ENCODE results near the gene ARMS2. TPM values are rescaled to one million over a fixed set of nuclear protein-coding genes. Genes with fewer than 3 reads are reported as not detected.

Gene ARMS2
- total RNA-seq, 1 donor from 2014 or later, result not detected

DNA sequence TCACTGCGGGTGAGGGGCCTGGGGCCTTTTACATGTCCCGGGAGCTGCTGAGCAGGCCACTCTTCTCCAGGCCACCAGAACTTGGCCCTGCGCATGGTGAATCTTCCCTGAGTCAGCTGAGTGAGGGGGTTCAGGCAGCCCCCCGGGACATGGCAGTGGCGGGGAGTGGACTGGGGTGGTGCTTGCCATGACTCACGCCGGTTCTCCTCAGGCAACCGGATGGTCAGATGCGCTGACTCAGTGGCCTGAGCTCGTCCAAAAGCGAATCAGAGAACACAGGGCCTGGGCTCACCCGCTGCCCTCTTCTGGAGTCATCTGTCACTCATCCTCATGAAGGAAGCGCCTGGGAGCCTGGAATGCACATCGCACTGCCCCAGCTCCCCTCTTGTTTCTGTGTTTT lies 40.4 kb downstream of the ARMS2 start:
- peak overlapping the region; percentile 81 for H3K4me2 ChIP-seq (ENCODE audit: low read length)
- peaks cover 29% of the 10 kb centered on the region for H3K4me1 Mint-ChIP-seq (ENCODE audit: low read depth, unreplicated experiment)

DNA sequence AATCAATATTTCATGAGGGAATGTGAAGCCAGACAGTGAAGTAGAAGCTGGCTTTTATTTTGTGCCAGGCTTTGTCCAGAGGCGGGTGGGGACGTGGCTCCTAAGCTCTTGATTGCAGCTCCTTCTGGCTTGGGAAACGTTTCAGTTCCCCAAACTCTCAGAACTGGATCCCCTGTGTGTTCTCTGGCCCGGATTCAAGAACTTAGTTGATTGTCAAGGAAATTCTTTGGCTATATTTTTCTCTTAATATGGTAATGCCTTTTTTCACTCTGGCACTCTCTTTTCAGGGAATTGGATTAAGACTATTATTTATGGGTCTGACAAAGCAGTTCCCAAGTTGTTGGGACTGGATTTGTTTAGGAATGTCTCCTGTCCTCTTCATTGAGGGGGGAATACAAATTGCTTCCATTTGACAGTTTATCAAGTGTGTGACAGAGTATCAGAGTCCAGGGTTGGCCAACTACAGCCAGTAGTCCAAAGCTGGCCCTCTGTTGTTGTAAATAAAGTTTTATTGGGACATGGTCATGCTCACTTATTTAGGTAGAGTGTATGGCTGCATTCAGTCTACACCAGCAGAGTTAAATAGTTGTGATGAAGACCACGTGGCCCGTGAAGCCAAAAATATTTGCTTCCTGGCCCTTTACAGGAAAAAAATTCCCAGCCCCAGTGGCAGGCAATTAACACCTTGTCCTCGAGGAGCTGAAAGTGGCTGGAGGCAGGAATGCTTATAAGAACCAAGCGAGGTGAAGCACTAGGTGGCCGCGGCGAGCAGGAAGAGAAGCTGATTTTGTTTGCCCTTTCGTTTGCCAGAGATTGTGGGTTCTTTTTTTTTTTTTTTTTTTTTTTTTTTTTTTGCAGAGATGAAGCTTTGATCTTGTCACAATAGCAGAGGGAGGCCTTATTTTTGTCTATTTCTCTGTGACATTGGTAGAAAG lies 41.2 kb downstream of the ARMS2 start:
- Histone ChIP-seq H3K4me1 (ENCODE audit: insufficient read depth, low read length) (peaks cover 41% of the 10 kb centered on the region), H3K36me3 (ENCODE audit: insufficient read depth, low read length) (no peaks in the 10 kb centered on the region), H3K4me2 (ENCODE audit: low read length) (peak overlapping the region; percentile 81), H3K79me2 (ENCODE audit: insufficient read depth, low read length) (no peaks in the 10 kb centered on the region), H4K20me1 (ENCODE audit: insufficient read depth, low read length) (no peaks in the 10 kb centered on the region), H3K9me3 (ENCODE audit: insufficient read depth, low read depth, low read length) (no peaks in the 10 kb centered on the region), H3K27me3 (ENCODE audit: insufficient read depth, low read length) (no peaks in the 10 kb centered on the region), H3K9ac (ENCODE audit: low read length) (peak overlapping the region; percentile 50), H3K4me3 (ENCODE audit: insufficient read depth, low read depth, low read length) (peak overlapping the region; percentile 34), H3K27ac (ENCODE audit: low read depth, low read length) (peak overlapping the region; percentile 62), H2AFZ (ENCODE audit: low read depth, low read length) (peak overlapping the region; percentile 58)
- FAIRE-seq, result peak; percentile 49
- TF ChIP-seq EZH2 (IDR thresholded peaks at IDR 0.05; ENCODE audit: insufficient read depth, low read length), result no peak
- TF ChIP-seq, protein P1, sequence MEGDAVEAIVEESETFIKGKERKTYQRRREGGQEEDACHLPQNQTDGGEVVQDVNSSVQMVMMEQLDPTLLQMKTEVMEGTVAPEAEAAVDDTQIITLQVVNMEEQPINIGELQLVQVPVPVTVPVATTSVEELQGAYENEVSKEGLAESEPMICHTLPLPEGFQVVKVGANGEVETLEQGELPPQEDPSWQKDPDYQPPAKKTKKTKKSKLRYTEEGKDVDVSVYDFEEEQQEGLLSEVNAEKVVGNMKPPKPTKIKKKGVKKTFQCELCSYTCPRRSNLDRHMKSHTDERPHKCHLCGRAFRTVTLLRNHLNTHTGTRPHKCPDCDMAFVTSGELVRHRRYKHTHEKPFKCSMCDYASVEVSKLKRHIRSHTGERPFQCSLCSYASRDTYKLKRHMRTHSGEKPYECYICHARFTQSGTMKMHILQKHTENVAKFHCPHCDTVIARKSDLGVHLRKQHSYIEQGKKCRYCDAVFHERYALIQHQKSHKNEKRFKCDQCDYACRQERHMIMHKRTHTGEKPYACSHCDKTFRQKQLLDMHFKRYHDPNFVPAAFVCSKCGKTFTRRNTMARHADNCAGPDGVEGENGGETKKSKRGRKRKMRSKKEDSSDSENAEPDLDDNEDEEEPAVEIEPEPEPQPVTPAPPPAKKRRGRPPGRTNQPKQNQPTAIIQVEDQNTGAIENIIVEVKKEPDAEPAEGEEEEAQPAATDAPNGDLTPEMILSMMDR (IDR thresholded peaks at IDR 0.05; ENCODE audit: insufficient read depth, low read depth, low read length), result no peak
- Mint-ChIP-seq H3K36me3 (ENCODE audit: low read depth, unreplicated experiment) (peaks cover 12% of the 10 kb centered on the region), H3K27me3 (ENCODE audit: low read depth, unreplicated experiment) (peaks cover 10% of the 10 kb centered on the region), H3K9me3 (ENCODE audit: unreplicated experiment) (peaks cover 2% of the 10 kb centered on the region), H3K4me3 (ENCODE audit: unreplicated experiment) (no peak overlapping the region), H3K4me1 (ENCODE audit: low read depth, unreplicated experiment) (peaks cover 29% of the 10 kb centered on the region), H3K27ac (ENCODE audit: unreplicated experiment) (no peak overlapping the region)
- DNase-seq (ENCODE audit: low read depth), result peak; percentile 49

More for the DNA sequence above, 40.4 kb downstream of the ARMS2 start:
- Histone ChIP-seq H4K20me1 (ENCODE audit: insufficient read depth, low read length) (no peaks in the 10 kb centered on the region), H3K9ac (ENCODE audit: low read length) (peak overlapping the region; percentile 50), H3K9me3 (ENCODE audit: insufficient read depth, low read depth, low read length) (no peaks in the 10 kb centered on the region), H3K4me3 (ENCODE audit: insufficient read depth, low read depth, low read length) (peak overlapping the region; percentile 34), H2AFZ (ENCODE audit: low read depth, low read length) (peak overlapping the region; percentile 58), H3K36me3 (ENCODE audit: insufficient read depth, low read length) (no peaks in the 10 kb centered on the region), H3K79me2 (ENCODE audit: insufficient read depth, low read length) (no peaks in the 10 kb centered on the region), H3K4me1 (ENCODE audit: insufficient read depth, low read length) (peaks cover 48% of the 10 kb centered on the region), H3K27me3 (ENCODE audit: insufficient read depth, low read length) (no peaks in the 10 kb centered on the region), H3K27ac (ENCODE audit: low read depth, low read length) (peak overlapping the region; percentile 62)
- no peak overlapping the region for H3K27ac Mint-ChIP-seq (ENCODE audit: unreplicated experiment)
- no peak overlapping the region for H3K4me3 Mint-ChIP-seq (ENCODE audit: unreplicated experiment)
- H3K9me3 Mint-ChIP-seq (ENCODE audit: unreplicated experiment), result peaks cover 2% of the 10 kb centered on the region
- DNase-seq (ENCODE audit: low read depth) (peak; percentile 85), FAIRE-seq (no peak)
- peaks cover 10% of the 10 kb centered on the region for H3K27me3 Mint-ChIP-seq (ENCODE audit: low read depth, unreplicated experiment)
- TF ChIP-seq, protein P1 (IDR thresholded peaks at IDR 0.05; ENCODE audit: insufficient read depth, low read depth, low read length), result no peak
- no peak for TF ChIP-seq EZH2 (IDR thresholded peaks at IDR 0.05; ENCODE audit: insufficient read depth, low read length)
- peaks cover 10% of the 10 kb centered on the region for H3K36me3 Mint-ChIP-seq (ENCODE audit: low read depth, unreplicated experiment)

DNA sequence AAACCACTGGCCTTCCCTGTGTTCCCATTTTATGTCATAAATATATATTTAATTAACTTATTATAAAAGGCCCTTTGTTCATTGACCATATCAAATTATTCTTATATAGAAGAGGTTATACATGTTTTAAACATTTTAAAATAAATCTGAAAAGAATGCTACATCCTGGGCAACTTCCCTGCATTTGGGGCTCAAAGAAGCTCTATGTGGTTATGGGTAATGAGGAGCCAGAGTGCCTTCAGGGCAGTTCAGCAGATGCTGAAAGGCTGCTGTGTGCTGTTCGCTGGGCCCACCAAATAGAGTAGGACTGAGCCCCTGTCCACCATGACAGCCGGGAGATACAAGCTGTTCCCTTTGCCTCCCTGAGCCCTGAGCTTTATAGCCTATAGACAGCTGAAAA lies 42.8 kb downstream of the ARMS2 start:
- no peak for FAIRE-seq
- no peak overlapping the region for H3K27ac ChIP-seq (ENCODE audit: low read depth, low read length)
- H2AFZ ChIP-seq (ENCODE audit: low read depth, low read length), result no peak overlapping the region
- H3K27me3 ChIP-seq (ENCODE audit: insufficient read depth, low read length), result no peaks in the 10 kb centered on the region
- H3K9me3 Mint-ChIP-seq (ENCODE audit: unreplicated experiment), result peaks cover 2% of the 10 kb centered on the region
- H3K79me2 ChIP-seq (ENCODE audit: insufficient read depth, low read length), result no peaks in the 10 kb centered on the region
- H3K36me3 ChIP-seq (ENCODE audit: insufficient read depth, low read length), result no peaks in the 10 kb centered on the region
- no peaks in the 10 kb centered on the region for H3K9me3 ChIP-seq (ENCODE audit: insufficient read depth, low read depth, low read length)
- H4K20me1 ChIP-seq (ENCODE audit: insufficient read depth, low read length), result no peaks in the 10 kb centered on the region
- H3K4me3 ChIP-seq (ENCODE audit: insufficient read depth, low read depth, low read length), result no peak overlapping the region
- peaks cover 12% of the 10 kb centered on the region for H3K36me3 Mint-ChIP-seq (ENCODE audit: low read depth, unreplicated experiment)
- TF ChIP-seq, protein P1 (IDR thresholded peaks at IDR 0.05; ENCODE audit: insufficient read depth, low read depth, low read length), result no peak
- no peak for TF ChIP-seq EZH2 (IDR thresholded peaks at IDR 0.05; ENCODE audit: insufficient read depth, low read length)
- peaks cover 25% of the 10 kb centered on the region for H3K4me1 ChIP-seq (ENCODE audit: insufficient read depth, low read length)
- no peak overlapping the region for H3K27ac Mint-ChIP-seq (ENCODE audit: unreplicated experiment)
- H3K4me3 Mint-ChIP-seq (ENCODE audit: unreplicated experiment), result no peak overlapping the region
- peaks cover 18% of the 10 kb centered on the region for H3K4me1 Mint-ChIP-seq (ENCODE audit: low read depth, unreplicated experiment)
- no peak overlapping the region for H3K4me2 ChIP-seq (ENCODE audit: low read length)
- no peak for DNase-seq (ENCODE audit: low read depth)
- H3K9ac ChIP-seq (ENCODE audit: low read length), result no peak overlapping the region
- peaks cover 10% of the 10 kb centered on the region for H3K27me3 Mint-ChIP-seq (ENCODE audit: low read depth, unreplicated experiment)
